ENCODE measurements around the gene RBFOX2. TPM values are rescaled to one million over a fixed set of nuclear protein-coding genes. Genes with fewer than 3 reads are reported as not detected.

The RBFOX2 gene
- total and polyA plus RNA-seq, 2 of the 13 experiments (the other 11 are each of a cell fraction or from before 2014, with no cell fraction given) = 37.3 to 40.4 TPM

DNA sequence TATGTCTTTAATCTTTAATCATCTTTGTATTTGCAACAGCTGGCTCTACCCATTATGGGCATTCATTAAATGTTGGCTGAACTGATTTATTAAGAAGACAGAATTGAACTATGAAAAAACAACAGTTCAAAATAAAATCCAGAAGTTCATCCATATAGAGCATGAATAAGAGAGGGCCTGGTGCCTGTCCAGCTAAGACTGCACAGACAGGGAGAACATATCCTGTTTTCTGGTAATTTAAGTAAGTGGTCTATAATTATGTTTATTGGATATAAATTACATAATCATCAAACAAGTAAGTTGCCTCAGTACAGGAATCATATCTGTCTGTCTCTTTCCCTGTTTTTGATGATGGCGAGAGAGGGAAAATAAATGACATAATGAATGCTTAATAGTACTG, 137.2 kb downstream of the RBFOX2 start (continued):
- TF ChIP-seq, protein P1, sequence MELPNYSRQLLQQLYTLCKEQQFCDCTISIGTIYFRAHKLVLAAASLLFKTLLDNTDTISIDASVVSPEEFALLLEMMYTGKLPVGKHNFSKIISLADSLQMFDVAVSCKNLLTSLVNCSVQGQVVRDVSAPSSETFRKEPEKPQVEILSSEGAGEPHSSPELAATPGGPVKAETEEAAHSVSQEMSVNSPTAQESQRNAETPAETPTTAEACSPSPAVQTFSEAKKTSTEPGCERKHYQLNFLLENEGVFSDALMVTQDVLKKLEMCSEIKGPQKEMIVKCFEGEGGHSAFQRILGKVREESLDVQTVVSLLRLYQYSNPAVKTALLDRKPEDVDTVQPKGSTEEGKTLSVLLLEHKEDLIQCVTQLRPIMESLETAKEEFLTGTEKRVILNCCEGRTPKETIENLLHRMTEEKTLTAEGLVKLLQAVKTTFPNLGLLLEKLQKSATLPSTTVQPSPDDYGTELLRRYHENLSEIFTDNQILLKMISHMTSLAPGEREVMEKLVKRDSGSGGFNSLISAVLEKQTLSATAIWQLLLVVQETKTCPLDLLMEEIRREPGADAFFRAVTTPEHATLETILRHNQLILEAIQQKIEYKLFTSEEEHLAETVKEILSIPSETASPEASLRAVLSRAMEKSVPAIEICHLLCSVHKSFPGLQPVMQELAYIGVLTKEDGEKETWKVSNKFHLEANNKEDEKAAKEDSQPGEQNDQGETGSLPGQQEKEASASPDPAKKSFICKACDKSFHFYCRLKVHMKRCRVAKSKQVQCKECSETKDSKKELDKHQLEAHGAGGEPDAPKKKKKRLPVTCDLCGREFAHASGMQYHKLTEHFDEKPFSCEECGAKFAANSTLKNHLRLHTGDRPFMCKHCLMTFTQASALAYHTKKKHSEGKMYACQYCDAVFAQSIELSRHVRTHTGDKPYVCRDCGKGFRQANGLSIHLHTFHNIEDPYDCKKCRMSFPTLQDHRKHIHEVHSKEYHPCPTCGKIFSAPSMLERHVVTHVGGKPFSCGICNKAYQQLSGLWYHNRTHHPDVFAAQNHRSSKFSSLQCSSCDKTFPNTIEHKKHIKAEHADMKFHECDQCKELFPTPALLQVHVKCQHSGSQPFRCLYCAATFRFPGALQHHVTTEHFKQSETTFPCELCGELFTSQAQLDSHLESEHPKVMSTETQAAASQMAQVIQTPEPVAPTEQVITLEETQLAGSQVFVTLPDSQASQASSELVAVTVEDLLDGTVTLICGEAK (IDR thresholded peaks at IDR 0.05) = no peak
- TF ChIP-seq, protein P1 (CRISPR knock-in tag; IDR thresholded peaks at IDR 0.05) = no peak
- TF ChIP-seq RARA (CRISPR knock-in tag; IDR thresholded peaks at IDR 0.05) (no peak), TBX3 (IDR thresholded peaks at IDR 0.05; ENCODE audit: borderline replicate concordance) (no peak)

DNA sequence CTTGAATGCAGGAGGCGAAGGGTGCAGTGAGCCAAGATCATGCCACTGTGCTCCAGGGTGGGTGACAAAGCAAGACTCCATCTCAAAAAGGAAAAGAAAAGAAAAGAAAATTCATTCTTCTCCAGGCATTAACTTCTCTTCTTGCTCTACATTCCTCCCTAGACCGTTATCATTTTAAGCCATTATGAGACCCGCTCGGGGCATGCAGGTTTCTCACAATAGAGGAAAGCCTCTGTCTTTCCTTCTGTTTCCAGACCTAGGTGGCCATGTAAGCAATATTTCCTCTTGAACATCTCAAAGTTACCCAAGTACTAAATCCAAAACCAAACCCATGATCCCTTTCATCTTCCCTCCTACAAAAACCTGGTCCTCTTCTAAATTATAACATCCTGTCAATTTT, 139.6 kb downstream of the RBFOX2 start:
- no TSS peak for BruUV-seq (replicated peaks)
- TF ChIP-seq NFKBIZ (CRISPR knock-in tag; IDR thresholded peaks at IDR 0.05) = no peak
- TF ChIP-seq, protein P2, sequence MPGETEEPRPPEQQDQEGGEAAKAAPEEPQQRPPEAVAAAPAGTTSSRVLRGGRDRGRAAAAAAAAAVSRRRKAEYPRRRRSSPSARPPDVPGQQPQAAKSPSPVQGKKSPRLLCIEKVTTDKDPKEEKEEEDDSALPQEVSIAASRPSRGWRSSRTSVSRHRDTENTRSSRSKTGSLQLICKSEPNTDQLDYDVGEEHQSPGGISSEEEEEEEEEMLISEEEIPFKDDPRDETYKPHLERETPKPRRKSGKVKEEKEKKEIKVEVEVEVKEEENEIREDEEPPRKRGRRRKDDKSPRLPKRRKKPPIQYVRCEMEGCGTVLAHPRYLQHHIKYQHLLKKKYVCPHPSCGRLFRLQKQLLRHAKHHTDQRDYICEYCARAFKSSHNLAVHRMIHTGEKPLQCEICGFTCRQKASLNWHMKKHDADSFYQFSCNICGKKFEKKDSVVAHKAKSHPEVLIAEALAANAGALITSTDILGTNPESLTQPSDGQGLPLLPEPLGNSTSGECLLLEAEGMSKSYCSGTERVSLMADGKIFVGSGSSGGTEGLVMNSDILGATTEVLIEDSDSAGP (CRISPR knock-in tag; IDR thresholded peaks at IDR 0.05; ENCODE audit: borderline replicate concordance) = no peak
- no peak for TF ChIP-seq REPIN1 (CRISPR knock-in tag; IDR thresholded peaks at IDR 0.05; ENCODE audit: borderline replicate concordance, low read depth)
- TF ChIP-seq NR2C2 (CRISPR knock-in tag; IDR thresholded peaks at IDR 0.05; ENCODE audit: borderline replicate concordance) = no peak
- TF ChIP-seq, protein P3, sequence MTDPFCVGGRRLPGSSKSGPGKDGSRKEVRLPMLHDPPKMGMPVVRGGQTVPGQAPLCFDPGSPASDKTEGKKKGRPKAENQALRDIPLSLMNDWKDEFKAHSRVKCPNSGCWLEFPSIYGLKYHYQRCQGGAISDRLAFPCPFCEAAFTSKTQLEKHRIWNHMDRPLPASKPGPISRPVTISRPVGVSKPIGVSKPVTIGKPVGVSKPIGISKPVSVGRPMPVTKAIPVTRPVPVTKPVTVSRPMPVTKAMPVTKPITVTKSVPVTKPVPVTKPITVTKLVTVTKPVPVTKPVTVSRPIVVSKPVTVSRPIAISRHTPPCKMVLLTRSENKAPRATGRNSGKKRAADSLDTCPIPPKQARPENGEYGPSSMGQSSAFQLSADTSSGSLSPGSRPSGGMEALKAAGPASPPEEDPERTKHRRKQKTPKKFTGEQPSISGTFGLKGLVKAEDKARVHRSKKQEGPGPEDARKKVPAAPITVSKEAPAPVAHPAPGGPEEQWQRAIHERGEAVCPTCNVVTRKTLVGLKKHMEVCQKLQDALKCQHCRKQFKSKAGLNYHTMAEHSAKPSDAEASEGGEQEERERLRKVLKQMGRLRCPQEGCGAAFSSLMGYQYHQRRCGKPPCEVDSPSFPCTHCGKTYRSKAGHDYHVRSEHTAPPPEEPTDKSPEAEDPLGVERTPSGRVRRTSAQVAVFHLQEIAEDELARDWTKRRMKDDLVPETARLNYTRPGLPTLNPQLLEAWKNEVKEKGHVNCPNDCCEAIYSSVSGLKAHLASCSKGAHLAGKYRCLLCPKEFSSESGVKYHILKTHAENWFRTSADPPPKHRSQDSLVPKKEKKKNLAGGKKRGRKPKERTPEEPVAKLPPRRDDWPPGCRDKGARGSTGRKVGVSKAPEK (CRISPR knock-in tag; IDR thresholded peaks at IDR 0.05; ENCODE audit: borderline replicate concordance) = no peak
- TF ChIP-seq CEBPG (CRISPR knock-in tag; IDR thresholded peaks at IDR 0.05) = no peak

More for the DNA sequence above, 139.6 kb downstream of the RBFOX2 start:
- DNase-seq (ENCODE audit: low spot score) (no peak), FAIRE-seq (no peak), ATAC-seq (no peak)
- Histone ChIP-seq H3K9ac (ENCODE audit: insufficient read depth, low read depth, low read length) (no peak overlapping the region), H2AFZ (ENCODE audit: low read length) (no peak overlapping the region), H3K4me2 (ENCODE audit: low read depth, low read length) (no peak overlapping the region), H3K27ac (ENCODE audit: extremely low read length, insufficient read depth, low read length) (no peak overlapping the region), H3K4me1 (ENCODE audit: insufficient read depth, low read length) (peaks cover 9% of the 10 kb centered on the region; the same call in 1 of the 2 replicates), H3K36me3 (replicated peaks in 1 of 2; ENCODE audit: control insufficient read depth in 1 of 2, insufficient read depth in 2 of 2, low read length in 2 of 2) (no peaks in the 10 kb centered on the region), H4K20me1 (ENCODE audit: insufficient read depth, low read length) (no peaks in the 10 kb centered on the region; the same call in 1 of the 2 replicates), H3K4me3 (replicated peaks in 1 of 3; ENCODE audit: insufficient read depth in 1 of 3, low read depth in 2 of 3, low read length in 3 of 3) (no peak overlapping the region), H3K9me3 (ENCODE audit: low read length) (no peaks in the 10 kb centered on the region), H3K27me3 (ENCODE audit: control insufficient read depth in 1 of 2, insufficient read depth in 2 of 2, low read length in 2 of 2) (no peaks in the 10 kb centered on the region), H3K79me2 (ENCODE audit: insufficient read depth, low read length) (peaks cover 7% of the 10 kb centered on the region)
- intact Hi-C loops (cut with micrococcal nuclease; ENCODE audit: unreplicated experiment) (no loop called here), in situ Hi-C loops (cut with HindIII; ENCODE audit: extremely low pct_ligation_motif_present, low pct_unique_long_range_greater_than_20kb) (no loop called here)
- CTCF ChIA-PET (ENCODE audit: low intra/inter-chr PET ratio, low total read pairs) = no interaction called here
- WGBS (ENCODE audit: low lambda C conversion rate) = over 99% methylated on average over 4 of the region's 4 CpGs
- POLR2A ChIA-PET = no interaction called here
